WTC11 (cell line): Measurements from ENCODE around the gene RHEB. TPM values are rescaled to one million over a fixed set of nuclear protein-coding genes. Genes with fewer than 3 reads are reported as not detected.
A peak's percentile ranks its signal among the peaks of the same experiment; 100 is the strongest.

Source experiments
- ATAC-seq: fragments of 200-7000 bp; cut with Tn5 transposase; 2 replicates; pipeline ENCODE4 v1.10.0; 2021; ENCODE audit warnings: mild to moderate bottlenecking, moderate library complexity
- CTCF ChIA-PET: fragments of 300-600 bp; sonication (Branson Sonifier 250); formaldehyde crosslinking; loops from one replicate; lab custom pipeline; 2021; ENCODE audit warnings: antibody characterized with exemption; lab: Charles Lee
- POLR2A ChIA-PET: fragments of 350-600 bp; sonication (Branson Sonifier 250); formaldehyde crosslinking; loops from one replicate; lab custom pipeline; 2021; ENCODE audit warnings: antibody characterized with exemption; lab: Charles Lee
- DNase-seq: peaks from one replicate; pipeline ENCODE4 v3.0.0; 2021; ENCODE audit warnings: low spot score
- H3K27ac Mint-ChIP-seq: 2 replicates; pipeline ENCODE4 v1.8.0; 2021; ENCODE audit warnings: mixed read lengths
- H3K27me3 Mint-ChIP-seq: 2 replicates; pipeline ENCODE4 v1.8.0; 2021; ENCODE audit warnings: low read depth, mild to moderate bottlenecking, moderate library complexity, mixed read lengths
- H3K36me3 Mint-ChIP-seq: 2 replicates; pipeline ENCODE4 v1.8.0; 2021; ENCODE audit warnings: mixed read lengths
- H3K4me1 Mint-ChIP-seq: 2 replicates; pipeline ENCODE4 v1.8.0; 2022; ENCODE audit warnings: mixed read lengths
- H3K4me3 Mint-ChIP-seq: 2 replicates; pipeline ENCODE4 v1.8.0; 2021; ENCODE audit warnings: mild to moderate bottlenecking, moderate library complexity, mixed read lengths
- H3K9me3 Mint-ChIP-seq: 2 replicates; pipeline ENCODE4 v1.8.0; 2021; ENCODE audit warnings: mixed read lengths
- ETV6 ChIP-seq: sonication (generic); formaldehyde crosslinking; IDR thresholded peaks from 2 replicates; pipeline ENCODE4 v1.8.1; 2022; ENCODE audit warnings: mild to moderate bottlenecking, missing genetic modification reagents
- MXD4 ChIP-seq: fragments of 250-450 bp; sonication (Bioruptor Pico); IDR thresholded peaks from 2 replicates; pipeline ENCODE4 v1.8.0; 2021; ENCODE audit warnings: mild to moderate bottlenecking, moderate library complexity, borderline replicate concordance
- ZNF423 ChIP-seq: fragments of 250-450 bp; sonication (Bioruptor Pico); IDR thresholded peaks from 2 replicates; pipeline ENCODE4 v2.1.2; 2022; ENCODE audit warnings: mild to moderate bottlenecking, moderate library complexity
- microRNA-seq: library from miRNA; unstranded; fragments of <30 nt; microRNA quantifications from one replicate; pipeline ENCODE4 v1.2.0, GENCODE V29; 2022; ENCODE audit warnings: borderline number of aligned reads
- total RNA-seq: library from RNA; stranded (reverse); gene quantifications from 3 replicates; pipeline ENCODE4 v1.2.3, GENCODE V29; 2021

Gene RHEB
- total RNA-seq, 1 experiment from 2014 or later, result 133 TPM

GRCh38 chr7:151416112-151416940 is 103.4 kb downstream of the RHEB start:
- Mint-ChIP-seq H3K4me3 (no peak overlapping the region), H3K27me3 (peaks cover 80% of the 10 kb centered on the region), H3K9me3 (peaks cover 15% of the 10 kb centered on the region), H3K27ac (no peak overlapping the region), H3K36me3 (peaks cover 3% of the 10 kb centered on the region; the same call in 1 of the 2 replicates), H3K4me1 (peaks cover 30% of the 10 kb centered on the region)
- peak; percentile 78 for ATAC-seq
- TF ChIP-seq ETV6 (no peak), MXD4 (no peak), ZNF423 (CRISPR knock-in tag) (0 out of 2 replicates have a peak, but pooled peaks have one; percentile 4)
- POLR2A ChIA-PET, result no interaction called here
- peak; percentile 60 for DNase-seq
- CTCF ChIA-PET, result interaction anchor here (0.7 to 1.1 kb wide), 3 partner anchors 24 to 64 kb away, joined by 3 read pairs; partner anchors contain the start of gene CRYGN

Small RNA genes lying within 50 kb of the gene (microRNA-seq; reads per million reads assigned to microRNA genes)
- gene MIR3907, result not detected

Other genes with a start within 250 kb of the RHEB start
- gene NUB1, start 178.1 kb downstream of the RHEB start, total RNA-seq, result 31.2 to 38.3 TPM (median 33.5 TPM) in 3 replicates
- 24.4 to 32.4 TPM (median 30.7 TPM) in 3 replicates for gene WDR86, start 109.9 kb downstream of the RHEB start, total RNA-seq
- gene CRYGN, start 79.8 kb downstream of the RHEB start, total RNA-seq, result 1.0 to 1.6 TPM (median 1.5 TPM) in 3 replicates